Stomach smooth muscle (tissue), 2 donors: ENCODE data around the gene RMRP.

Source experiments
- H3K27ac ChIP-seq: one replicate; pipeline ENCODE4 v1.7.0; 2013; ENCODE audit warnings: mild to moderate bottlenecking, low read length, inconsistent platforms
- H3K27me3 ChIP-seq, 2 donors: one replicate each; pipeline ENCODE4 v1.7.0; 2013; ENCODE audit warnings: low read length in 2 of 2; ENCODE audit not compliant: insufficient read depth in 2 of 2, control insufficient read depth in 1 of 2
- H3K36me3 ChIP-seq, 2 donors: one replicate each; pipeline ENCODE4 v1.7.0; 2013; ENCODE audit warnings: low read length in 2 of 2; ENCODE audit not compliant: control insufficient read depth in 2 of 2, insufficient read depth in 2 of 2
- H3K4me1 ChIP-seq: one replicate; pipeline ENCODE4 v1.7.0; 2013; ENCODE audit warnings: low read length; ENCODE audit not compliant: control insufficient read depth, insufficient read depth
- H3K4me3 ChIP-seq, 2 donors: one replicate each; pipeline ENCODE4 v1.7.0; 2013; ENCODE audit warnings: low read length in 2 of 2
- H3K9ac ChIP-seq, 2 donors: one replicate each; pipeline ENCODE4 v1.7.0; 2013; ENCODE audit warnings: low read length in 2 of 2, mild to moderate bottlenecking in 1 of 2
- H3K9me3 ChIP-seq, 2 donors: one replicate each; pipeline ENCODE4 v1.7.0; 2013; ENCODE audit warnings: low read length in 2 of 2; ENCODE audit not compliant: control insufficient read depth in 2 of 2
- donor health status: healthy.
- donor health status: Pancreatic carcinoma.

The RMRP gene

GRCh38 chr9:35609001-35609819 lies 48.6 kb downstream of the RMRP start:
- Histone ChIP-seq H3K36me3 (peaks cover 19% of the 10 kb centered on the region in 2 donors), H3K27ac (no peak overlapping the region), H3K4me3 (no peak overlapping the region), H3K27me3 (no peaks in the 10 kb centered on the region), H3K9ac (no peak overlapping the region), H3K9me3 (no peaks in the 10 kb centered on the region), H3K4me1 (peaks cover 25% of the 10 kb centered on the region)

DNA sequence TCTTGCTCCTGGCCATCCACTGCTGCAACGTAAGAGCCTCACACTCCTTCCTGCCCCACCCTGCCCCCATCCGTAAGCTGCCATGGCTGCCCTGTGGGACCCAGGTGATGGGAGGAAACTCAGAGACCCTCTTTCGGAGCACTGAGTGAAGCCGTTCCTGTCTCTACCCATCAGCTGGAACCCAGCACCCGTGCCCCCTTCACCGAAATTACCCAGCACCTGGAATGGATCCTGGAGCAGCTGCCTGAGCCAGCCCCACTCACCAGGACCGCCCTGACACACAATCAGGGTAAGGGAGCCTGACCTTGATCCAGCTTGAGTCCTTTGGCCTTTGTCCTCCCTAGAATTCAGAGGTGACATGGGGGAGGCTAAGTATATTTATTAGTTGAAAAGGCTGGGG lies 49.6 kb downstream of the RMRP start:
- no peak overlapping the region for H3K9ac ChIP-seq
- peaks cover 32% of the 10 kb centered on the region for H3K4me1 ChIP-seq
- H3K4me3 ChIP-seq, result no peak overlapping the region
- H3K9me3 ChIP-seq, result no peaks in the 10 kb centered on the region
- H3K36me3 ChIP-seq, result peaks cover 19% of the 10 kb centered on the region in 2 donors
- no peaks in the 10 kb centered on the region for H3K27me3 ChIP-seq
- H3K27ac ChIP-seq, result no peak overlapping the region
